ENCODE results near the gene MOV10. TPM values are rescaled to one million over a fixed set of nuclear protein-coding genes. Genes with fewer than 3 reads are reported as not detected.
"Not testable (repeated sequence)": the region's sequence is repeated elsewhere in the genome, so short reads cannot be mapped to it uniquely, and the experiment has no call there.

Gene MOV10
- polyA plus RNA-seq, 2 donors, result 43.2 to 67.6 TPM

- Histone ChIP-seq H3K9me3 (ENCODE audit: control insufficient read depth in 2 of 2, insufficient read depth in 1 of 2, low read depth in 1 of 2, low read length in 1 of 2) (no peaks in the 10 kb centered on the region), H3K4me1 (ENCODE audit: control insufficient read depth in 2 of 2, insufficient read depth in 2 of 2, low read length in 1 of 2) (no peaks in the 10 kb centered on the region), H3K4me3 (ENCODE audit: low read depth in 1 of 2, low read length in 2 of 2) (no peak overlapping the region), H3K27me3 (ENCODE audit: control insufficient read depth in 1 of 2, insufficient read depth in 2 of 2, low read length in 2 of 2) (no peaks in the 10 kb centered on the region), H3K27ac (ENCODE audit: low read depth in 2 of 2, low read length in 1 of 2) (peak overlapping the region in 1 of 2 donors; percentile 22), H3K36me3 (ENCODE audit: control insufficient read depth in 2 of 2, insufficient read depth in 2 of 2, low read length in 1 of 2) (no peaks in the 10 kb centered on the region)
- WGBS, 2 donors, result 74 to 81% methylated on average over 4 of the region's 4 CpGs
These were observed 37.0 kb upstream of the MOV10 start for GRCh38 chr1:112637254-112638109.

- H3K27ac ChIP-seq (ENCODE audit: low read depth in 2 of 2, low read length in 1 of 2), result no peak overlapping the region
- H3K36me3 ChIP-seq (ENCODE audit: control insufficient read depth in 2 of 2, insufficient read depth in 2 of 2, low read length in 1 of 2), result no peaks in the 10 kb centered on the region
- no peaks in the 10 kb centered on the region for H3K4me1 ChIP-seq (ENCODE audit: control insufficient read depth in 2 of 2, insufficient read depth in 2 of 2, low read length in 1 of 2)
- no peaks in the 10 kb centered on the region for H3K27me3 ChIP-seq (ENCODE audit: control insufficient read depth in 1 of 2, insufficient read depth in 2 of 2, low read length in 2 of 2)
- no peak overlapping the region for H3K4me3 ChIP-seq (ENCODE audit: low read depth in 1 of 2, low read length in 2 of 2)
- H3K9me3 ChIP-seq (ENCODE audit: control insufficient read depth in 2 of 2, insufficient read depth in 1 of 2, low read depth in 1 of 2, low read length in 1 of 2), result no peaks in the 10 kb centered on the region
- 83 to 100% methylated on average over 1 of the region's 1 CpG for WGBS, 2 donors
These were observed 36.4 kb upstream of the MOV10 start for GRCh38 chr1:112638110-112638428.

- not testable (repeated sequence) for H3K9me3 ChIP-seq (ENCODE audit: control insufficient read depth in 2 of 2, insufficient read depth in 1 of 2, low read depth in 1 of 2, low read length in 1 of 2); H3K4me3 ChIP-seq (ENCODE audit: low read depth in 1 of 2, low read length in 2 of 2); H3K4me1 ChIP-seq (ENCODE audit: control insufficient read depth in 2 of 2, insufficient read depth in 2 of 2, low read length in 1 of 2); H3K27ac ChIP-seq (ENCODE audit: low read depth in 2 of 2, low read length in 1 of 2); H3K36me3 ChIP-seq (ENCODE audit: control insufficient read depth in 2 of 2, insufficient read depth in 2 of 2, low read length in 1 of 2); H3K27me3 ChIP-seq (ENCODE audit: control insufficient read depth in 1 of 2, insufficient read depth in 2 of 2, low read length in 2 of 2)
- 83 to 90% methylated on average over 13 to 23 of the region's 23 CpGs for WGBS, 2 donors
These were observed 34.0 kb upstream of the MOV10 start for GRCh38 chr1:112640437-112640836.

- H3K36me3 ChIP-seq (ENCODE audit: control insufficient read depth in 2 of 2, insufficient read depth in 2 of 2, low read length in 1 of 2), result peaks cover 0 to 3% of the 10 kb centered on the region in 2 donors
- no peaks in the 10 kb centered on the region for H3K9me3 ChIP-seq (ENCODE audit: control insufficient read depth in 2 of 2, insufficient read depth in 1 of 2, low read depth in 1 of 2, low read length in 1 of 2)
- no peak overlapping the region for H3K4me3 ChIP-seq (ENCODE audit: low read depth in 1 of 2, low read length in 2 of 2)
- H3K27me3 ChIP-seq (ENCODE audit: control insufficient read depth in 1 of 2, insufficient read depth in 2 of 2, low read length in 2 of 2), result no peaks in the 10 kb centered on the region
- no peaks in the 10 kb centered on the region for H3K4me1 ChIP-seq (ENCODE audit: control insufficient read depth in 2 of 2, insufficient read depth in 2 of 2, low read length in 1 of 2)
- 86 to 87% methylated on average over 2 of the region's 2 CpGs for WGBS, 2 donors
- no peak overlapping the region for H3K27ac ChIP-seq (ENCODE audit: low read depth in 2 of 2, low read length in 1 of 2)
These were observed 31.4 kb upstream of the MOV10 start for GRCh38 chr1:112643080-112643479.

- H3K4me1 ChIP-seq (ENCODE audit: control insufficient read depth in 2 of 2, insufficient read depth in 2 of 2, low read length in 1 of 2), result no peaks in the 10 kb centered on the region
- WGBS, 2 donors, result 85 to 88% methylated on average over 4 of the region's 4 CpGs
- H3K27ac ChIP-seq (ENCODE audit: low read depth in 2 of 2, low read length in 1 of 2), result no peak overlapping the region
- peaks cover 0 to 6% of the 10 kb centered on the region in 2 donors for H3K36me3 ChIP-seq (ENCODE audit: control insufficient read depth in 2 of 2, insufficient read depth in 2 of 2, low read length in 1 of 2)
- H3K4me3 ChIP-seq (ENCODE audit: low read depth in 1 of 2, low read length in 2 of 2), result no peak overlapping the region
- no peaks in the 10 kb centered on the region for H3K27me3 ChIP-seq (ENCODE audit: control insufficient read depth in 1 of 2, insufficient read depth in 2 of 2, low read length in 2 of 2)
- no peaks in the 10 kb centered on the region for H3K9me3 ChIP-seq (ENCODE audit: control insufficient read depth in 2 of 2, insufficient read depth in 1 of 2, low read depth in 1 of 2, low read length in 1 of 2)
These were observed 28.2 kb upstream of the MOV10 start for GRCh38 chr1:112646225-112646624.

- H3K4me3 ChIP-seq (ENCODE audit: low read depth in 1 of 2, low read length in 2 of 2), result no peak overlapping the region
- WGBS, 2 donors, result 98 to 99% methylated on average over 1 of the region's 1 CpG
- H3K27me3 ChIP-seq (ENCODE audit: control insufficient read depth in 1 of 2, insufficient read depth in 2 of 2, low read length in 2 of 2), result no peaks in the 10 kb centered on the region
- no peaks in the 10 kb centered on the region for H3K4me1 ChIP-seq (ENCODE audit: control insufficient read depth in 2 of 2, insufficient read depth in 2 of 2, low read length in 1 of 2)
- peaks cover 3 to 4% of the 10 kb centered on the region in 2 donors for H3K36me3 ChIP-seq (ENCODE audit: control insufficient read depth in 2 of 2, insufficient read depth in 2 of 2, low read length in 1 of 2)
- H3K9me3 ChIP-seq (ENCODE audit: control insufficient read depth in 2 of 2, insufficient read depth in 1 of 2, low read depth in 1 of 2, low read length in 1 of 2), result no peaks in the 10 kb centered on the region
- H3K27ac ChIP-seq (ENCODE audit: low read depth in 2 of 2, low read length in 1 of 2), result no peak overlapping the region
These were observed 23.3 kb upstream of the MOV10 start for GRCh38 chr1:112651205-112651604.

GRCh38 chr1:112665857-112666256 lies 8.6 kb upstream of the MOV10 start:
- WGBS, 2 donors, result 77 to 90% methylated on average over 3 of the region's 3 CpGs
- Histone ChIP-seq H3K4me1 (ENCODE audit: control insufficient read depth in 2 of 2, insufficient read depth in 2 of 2, low read length in 1 of 2) (no peaks in the 10 kb centered on the region), H3K4me3 (ENCODE audit: low read depth in 1 of 2, low read length in 2 of 2) (no peak overlapping the region), H3K27ac (ENCODE audit: low read depth in 2 of 2, low read length in 1 of 2) (no peak overlapping the region), H3K36me3 (ENCODE audit: control insufficient read depth in 2 of 2, insufficient read depth in 2 of 2, low read length in 1 of 2) (peaks cover 6 to 10% of the 10 kb centered on the region in 2 donors), H3K27me3 (ENCODE audit: control insufficient read depth in 1 of 2, insufficient read depth in 2 of 2, low read length in 2 of 2) (no peaks in the 10 kb centered on the region), H3K9me3 (ENCODE audit: control insufficient read depth in 2 of 2, insufficient read depth in 1 of 2, low read depth in 1 of 2, low read length in 1 of 2) (no peaks in the 10 kb centered on the region)

GRCh38 chr1:112666946-112667345 lies 7.5 kb upstream of the MOV10 start:
- Histone ChIP-seq H3K36me3 (ENCODE audit: control insufficient read depth in 2 of 2, insufficient read depth in 2 of 2, low read length in 1 of 2) (peaks cover 2 to 7% of the 10 kb centered on the region in 2 donors), H3K4me1 (ENCODE audit: control insufficient read depth in 2 of 2, insufficient read depth in 2 of 2, low read length in 1 of 2) (no peaks in the 10 kb centered on the region), H3K27me3 (ENCODE audit: control insufficient read depth in 1 of 2, insufficient read depth in 2 of 2, low read length in 2 of 2) (no peaks in the 10 kb centered on the region), H3K9me3 (ENCODE audit: control insufficient read depth in 2 of 2, insufficient read depth in 1 of 2, low read depth in 1 of 2, low read length in 1 of 2) (no peaks in the 10 kb centered on the region), H3K4me3 (ENCODE audit: low read depth in 1 of 2, low read length in 2 of 2) (no peak overlapping the region), H3K27ac (ENCODE audit: low read depth in 2 of 2, low read length in 1 of 2) (no peak overlapping the region)
- WGBS, 2 donors, result 87 to 89% methylated on average over 2 of the region's 2 CpGs

- H3K36me3 ChIP-seq (ENCODE audit: control insufficient read depth in 2 of 2, insufficient read depth in 2 of 2, low read length in 1 of 2), result peaks cover 2% of the 10 kb centered on the region in 2 donors
- no peaks in the 10 kb centered on the region for H3K4me1 ChIP-seq (ENCODE audit: control insufficient read depth in 2 of 2, insufficient read depth in 2 of 2, low read length in 1 of 2)
- no peaks in the 10 kb centered on the region for H3K9me3 ChIP-seq (ENCODE audit: control insufficient read depth in 2 of 2, insufficient read depth in 1 of 2, low read depth in 1 of 2, low read length in 1 of 2)
- H3K27me3 ChIP-seq (ENCODE audit: control insufficient read depth in 1 of 2, insufficient read depth in 2 of 2, low read length in 2 of 2), result no peaks in the 10 kb centered on the region
- 82% methylated on average over 2 of the region's 2 CpGs for WGBS, 2 donors
- no peak overlapping the region for H3K4me3 ChIP-seq (ENCODE audit: low read depth in 1 of 2, low read length in 2 of 2)
- H3K27ac ChIP-seq (ENCODE audit: low read depth in 2 of 2, low read length in 1 of 2), result no peak overlapping the region
These were observed 2.5 kb upstream of the MOV10 start for GRCh38 chr1:112672009-112672408.

- Histone ChIP-seq H3K36me3 (ENCODE audit: control insufficient read depth in 2 of 2, insufficient read depth in 2 of 2, low read length in 1 of 2) (peaks cover 0 to 2% of the 10 kb centered on the region in 2 donors), H3K27ac (ENCODE audit: low read depth in 2 of 2, low read length in 1 of 2) (no peak overlapping the region), H3K4me3 (ENCODE audit: low read depth in 1 of 2, low read length in 2 of 2) (no peak overlapping the region), H3K27me3 (ENCODE audit: control insufficient read depth in 1 of 2, insufficient read depth in 2 of 2, low read length in 2 of 2) (no peaks in the 10 kb centered on the region), H3K9me3 (ENCODE audit: control insufficient read depth in 2 of 2, insufficient read depth in 1 of 2, low read depth in 1 of 2, low read length in 1 of 2) (no peaks in the 10 kb centered on the region), H3K4me1 (ENCODE audit: control insufficient read depth in 2 of 2, insufficient read depth in 2 of 2, low read length in 1 of 2) (no peaks in the 10 kb centered on the region)
- 94 to 96% methylated on average over 1 of the region's 1 CpG for WGBS, 2 donors
These were observed 1.6 kb upstream of the MOV10 start for GRCh38 chr1:112672842-112673241.

Data from esophagus (tissue), 2 donors.